NCI-H82 treated with DMSO at 0.1 percent for 48 hours (cell line): Measurements from ENCODE around the gene ICAM2.

Experiments
- DNase-seq: peaks from one replicate; lab custom pipeline; 2025; ENCODE audit not compliant: unreplicated experiment; lab: John Stamatoyannopoulos, UW

The ICAM2 gene

DNA sequence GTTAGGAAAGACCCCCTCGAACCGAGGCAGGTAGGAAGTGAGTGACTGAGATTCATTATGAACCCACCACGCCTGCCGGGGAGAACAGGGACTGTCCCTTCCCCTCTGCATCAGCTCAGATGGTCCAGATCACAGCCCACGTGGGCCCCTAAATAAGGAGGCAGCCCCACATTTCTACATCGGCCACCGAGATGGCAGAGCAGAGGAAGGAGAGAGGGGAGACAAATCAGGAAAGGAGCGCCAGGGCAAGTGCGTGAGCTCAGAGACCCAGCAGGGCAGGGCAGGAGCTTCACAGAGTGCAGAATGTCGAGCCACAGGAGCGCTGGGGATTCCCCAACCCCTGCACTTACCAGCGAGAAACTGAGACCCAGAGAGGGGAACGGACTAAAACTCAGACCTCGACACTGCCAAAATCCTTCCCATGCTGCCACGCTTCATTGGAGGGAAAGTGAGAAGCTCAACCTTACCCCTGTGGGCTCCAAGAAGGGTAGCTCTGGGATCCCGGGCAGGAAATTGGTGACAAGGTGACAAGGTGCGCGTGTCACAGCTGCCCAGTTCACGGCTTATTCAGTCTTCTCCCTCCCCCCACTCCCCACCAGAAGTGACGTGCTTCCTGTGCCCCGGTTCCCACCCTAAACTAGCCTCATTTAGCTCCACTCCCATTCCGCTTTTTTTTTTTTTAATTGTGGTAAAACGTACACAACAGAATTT, at the start of gene ICAM2:
ICAM2 (minus strand) TSS at position 578 of the 711 bp plus-strand sequence. CDS start 13,942 bp downstream, outside the sequence.
- no peak for DNase-seq

DNA sequence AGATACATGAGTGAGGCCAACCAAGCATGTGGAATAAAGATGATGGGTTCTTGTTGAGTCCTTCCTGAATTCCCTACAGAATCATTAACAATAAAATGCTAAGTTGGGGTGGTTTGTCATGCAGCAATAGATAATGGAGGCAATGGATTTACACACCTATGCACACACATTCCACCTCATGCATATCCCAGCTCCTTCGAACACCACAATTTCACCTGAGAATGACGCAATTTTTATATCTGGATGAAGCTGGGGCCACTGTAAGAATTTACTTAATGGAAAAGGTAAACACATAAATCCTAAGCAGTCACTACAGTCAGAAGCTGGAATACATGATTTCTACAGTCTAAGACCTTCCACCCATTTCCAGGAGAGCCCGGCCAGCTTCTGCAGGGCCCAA, 49.8 kb upstream of the ICAM2 start:
- DNase-seq, result no peak

- DNase-seq, result no peak
These were observed 48.7 kb upstream of the ICAM2 start for GRCh38 chr17:64069143-64069542.

- DNase-seq, result no peak
These were observed 47.2 kb upstream of the ICAM2 start for GRCh38 chr17:64067657-64068056.

GRCh38 chr17:64066716-64067115, 46.3 kb upstream of the ICAM2 start:
- no peak for DNase-seq

DNA sequence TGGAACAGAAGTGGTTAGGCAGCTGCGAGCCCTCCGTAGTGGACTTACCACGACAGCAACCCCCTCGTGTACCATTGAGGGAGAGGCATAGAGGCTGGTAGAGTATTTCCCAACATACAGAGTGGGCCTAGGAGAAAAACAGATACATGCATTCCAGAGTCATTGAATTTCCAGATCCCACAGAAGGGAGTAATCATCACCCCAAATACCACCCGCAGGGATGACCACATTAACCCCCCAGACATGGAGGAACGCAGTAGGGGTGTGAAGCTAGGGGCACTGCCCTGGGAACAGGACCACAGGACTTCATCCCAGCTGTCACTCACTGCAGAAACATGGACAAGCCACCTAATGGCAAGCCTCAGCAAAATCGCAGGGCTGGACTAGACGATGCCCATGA, 44.7 kb upstream of the ICAM2 start:
- DNase-seq, result no peak

DNA sequence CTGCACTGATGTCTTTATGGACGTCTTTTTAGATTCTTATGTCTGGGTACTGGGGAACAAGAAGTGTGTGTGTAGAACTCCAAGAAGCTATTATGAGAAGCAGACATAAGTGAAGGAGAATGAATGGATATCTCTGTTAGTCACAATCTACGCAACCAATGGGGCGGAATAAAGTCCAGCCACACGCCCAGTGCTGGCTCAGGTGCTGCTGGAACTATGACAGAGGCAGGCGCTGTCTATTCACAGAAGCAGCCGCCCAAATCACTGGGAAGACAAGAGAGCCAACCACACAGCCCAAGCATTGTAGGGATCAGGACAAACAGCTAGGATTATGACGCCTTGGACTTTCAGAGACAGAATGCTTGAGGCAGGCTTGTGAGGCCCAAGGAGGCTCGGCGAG, 43.9 kb upstream of the ICAM2 start:
- DNase-seq, result no peak

GRCh38 chr17:64063766-64064224, 43.4 kb upstream of the ICAM2 start:
- peak; percentile 39 for DNase-seq

DNA sequence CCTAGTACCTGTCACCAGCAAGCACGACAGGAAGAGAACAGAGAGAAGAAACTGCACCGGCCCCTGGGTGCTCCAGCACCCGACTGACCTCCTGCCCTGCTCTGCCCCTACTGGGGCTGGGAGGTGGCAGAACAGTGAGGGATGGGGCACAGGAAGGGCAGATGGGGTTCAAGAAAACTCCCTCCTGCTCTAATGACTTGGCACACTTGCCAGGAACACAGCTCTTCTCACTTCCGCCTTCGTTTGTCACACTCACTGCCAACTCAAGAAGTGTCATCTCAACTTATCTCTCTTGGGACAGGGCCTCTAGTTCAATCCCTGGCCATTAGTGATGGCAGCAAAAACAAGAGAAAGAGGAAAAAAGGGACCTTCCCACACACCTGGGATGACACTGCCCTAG, 42.7 kb upstream of the ICAM2 start:
- DNase-seq, result no peak

- no peak for DNase-seq
These were observed 40.9 kb upstream of the ICAM2 start for GRCh38 chr17:64061178-64061898.

DNA sequence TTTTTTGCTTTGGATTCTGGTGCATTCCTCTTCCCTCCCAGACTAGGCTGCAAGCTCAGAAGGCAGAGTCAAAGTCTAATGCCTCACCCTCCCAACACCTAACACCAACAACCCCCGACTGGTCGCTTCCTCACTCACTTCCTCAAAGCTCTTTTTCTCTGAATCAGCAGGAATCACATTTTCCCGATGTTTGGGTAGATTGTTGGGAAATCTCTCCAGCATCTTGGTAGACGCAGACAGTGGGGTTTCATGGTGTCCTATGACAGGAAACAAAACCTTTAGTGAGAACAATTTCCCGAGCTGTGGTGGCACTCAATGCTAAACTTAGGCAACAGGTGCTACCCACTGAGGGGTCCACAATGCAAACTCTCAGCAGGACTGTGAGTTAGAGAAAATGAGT, 39.9 kb upstream of the ICAM2 start:
- DNase-seq, result no peak

DNA sequence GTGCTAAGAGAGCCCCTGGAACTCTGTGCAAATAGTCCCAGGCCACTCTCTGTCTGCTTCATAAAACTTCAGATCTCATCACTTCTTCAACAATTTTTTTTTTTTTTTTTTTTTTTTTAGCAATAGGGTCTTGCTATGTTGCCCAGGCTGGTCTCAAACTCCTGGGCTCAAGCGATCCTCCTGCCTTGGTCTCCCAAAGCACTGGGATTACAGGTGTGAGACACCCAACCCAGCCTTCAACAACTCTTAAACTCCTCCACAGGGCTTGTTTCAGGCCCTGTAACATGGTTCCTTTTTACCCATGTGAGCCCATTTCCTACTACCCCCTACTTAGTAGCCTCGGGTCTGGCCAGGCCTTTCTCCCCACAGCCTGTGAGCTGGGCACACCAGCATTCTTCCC, 39.3 kb upstream of the ICAM2 start:
- no peak for DNase-seq

GRCh38 chr17:64058621-64059020, 38.2 kb upstream of the ICAM2 start:
- no peak for DNase-seq

DNA sequence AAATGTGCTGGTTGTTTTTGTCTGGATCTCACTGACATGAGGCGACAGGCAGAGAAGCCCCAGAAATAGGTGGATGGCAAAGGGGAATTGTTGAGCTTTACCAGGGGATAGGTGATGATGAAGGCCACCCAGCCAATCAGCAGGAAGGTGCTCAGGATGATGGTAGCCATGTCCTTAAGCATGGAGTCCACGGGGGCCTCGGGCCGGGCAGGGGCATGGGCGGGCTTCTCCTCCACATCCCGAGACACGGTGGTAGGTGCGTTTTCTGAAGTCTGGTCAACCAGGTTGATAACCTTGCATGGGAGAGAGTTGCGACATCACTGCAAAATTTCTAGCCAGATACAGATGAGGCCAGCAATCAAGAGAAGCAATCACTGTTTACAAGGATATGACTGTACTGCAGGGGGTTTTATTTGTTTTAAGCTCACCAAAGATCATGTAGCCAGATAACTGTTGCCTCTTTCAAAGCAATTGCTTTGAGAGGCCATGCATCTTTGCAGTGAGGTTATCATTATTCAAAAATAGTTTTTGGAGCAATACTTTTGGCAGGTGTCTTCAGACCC, 37.3 kb upstream of the ICAM2 start:
- no peak for DNase-seq

- DNase-seq, result no peak
These were observed 36.0 kb upstream of the ICAM2 start for GRCh38 chr17:64056269-64057005.

- no peak for DNase-seq
These were observed 35.0 kb upstream of the ICAM2 start for GRCh38 chr17:64055183-64056142.

- DNase-seq, result no peak
These were observed 33.9 kb upstream of the ICAM2 start for GRCh38 chr17:64054304-64054703.

DNA sequence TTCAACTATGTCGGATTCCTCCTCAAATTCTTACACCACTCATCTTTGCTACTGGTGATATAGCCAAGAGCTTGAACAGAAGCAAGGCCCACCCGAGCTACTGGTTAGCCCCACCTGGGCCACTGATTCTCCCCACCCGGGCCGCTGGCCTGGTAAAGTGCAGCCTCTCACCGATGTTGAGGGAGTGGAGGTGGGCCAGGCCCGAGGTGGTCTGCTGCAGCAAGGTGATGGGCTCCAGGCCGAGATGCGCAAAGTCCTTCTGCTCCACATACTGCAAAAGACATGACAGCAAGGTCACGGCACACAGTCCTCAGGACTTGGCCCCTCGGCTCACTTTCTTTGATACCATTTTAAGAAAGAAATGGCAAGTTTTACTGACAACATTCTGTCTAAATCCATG, 32.7 kb upstream of the ICAM2 start:
- DNase-seq, result no peak

GRCh38 chr17:64051153-64051552, 30.7 kb upstream of the ICAM2 start:
- DNase-seq, result no peak

- no peak for DNase-seq
These were observed 28.4 kb upstream of the ICAM2 start for GRCh38 chr17:64048805-64049204.
